GM21423 (cell line): Measurements from ENCODE around the gene JAKMIP2.
"Not testable (repeated sequence)": the region's sequence is repeated elsewhere in the genome, so short reads cannot be mapped to it uniquely, and the experiment has no call there.

Source experiments
- ATAC-seq: cut with Tn5 transposase; IDR thresholded peaks from one replicate; pipeline ENCODE4 v1.9.1; 2021; ENCODE audit warnings: mild to moderate bottlenecking, moderate library complexity; ENCODE audit not compliant: unreplicated experiment

Gene JAKMIP2

DNA sequence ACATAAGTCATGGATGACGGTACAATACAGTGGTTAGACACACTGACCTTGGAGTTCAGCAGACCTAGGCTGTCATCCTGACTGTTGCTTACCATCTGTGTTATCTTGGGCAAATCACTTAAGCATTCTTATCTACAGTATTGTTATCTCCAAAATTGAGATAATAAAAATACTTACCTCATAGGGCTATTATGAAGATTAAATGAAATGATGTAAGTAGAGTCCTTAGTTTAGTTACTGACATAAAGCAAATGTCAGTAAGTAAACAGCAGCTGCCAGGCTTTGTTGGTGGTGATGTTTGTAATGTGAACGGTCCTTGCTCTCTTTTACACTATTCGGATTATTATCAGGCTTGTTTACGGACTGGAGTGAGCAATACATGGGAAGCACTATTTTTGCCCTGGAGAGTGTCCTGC lies 165.3 kb downstream of the JAKMIP2 start:
- no peak for ATAC-seq

DNA sequence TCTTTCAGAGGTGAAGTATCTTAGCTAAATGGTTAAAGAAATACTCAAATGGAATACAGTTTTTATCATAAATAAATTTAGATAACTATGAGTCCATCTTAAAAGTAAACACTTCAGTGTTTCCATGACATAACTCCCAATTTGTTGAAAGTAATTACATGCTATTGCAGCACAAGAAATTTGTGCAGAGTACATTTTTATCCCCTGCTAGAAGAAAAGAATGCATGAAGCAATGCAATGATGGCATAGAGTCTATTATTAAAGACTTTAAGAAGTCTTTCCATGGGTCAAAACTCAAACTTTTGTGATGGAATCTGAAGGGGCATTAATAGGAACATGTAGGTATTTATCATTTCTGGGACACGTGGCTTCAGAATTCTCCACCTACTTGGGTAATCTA lies 166.1 kb downstream of the JAKMIP2 start:
- no peak for ATAC-seq

DNA sequence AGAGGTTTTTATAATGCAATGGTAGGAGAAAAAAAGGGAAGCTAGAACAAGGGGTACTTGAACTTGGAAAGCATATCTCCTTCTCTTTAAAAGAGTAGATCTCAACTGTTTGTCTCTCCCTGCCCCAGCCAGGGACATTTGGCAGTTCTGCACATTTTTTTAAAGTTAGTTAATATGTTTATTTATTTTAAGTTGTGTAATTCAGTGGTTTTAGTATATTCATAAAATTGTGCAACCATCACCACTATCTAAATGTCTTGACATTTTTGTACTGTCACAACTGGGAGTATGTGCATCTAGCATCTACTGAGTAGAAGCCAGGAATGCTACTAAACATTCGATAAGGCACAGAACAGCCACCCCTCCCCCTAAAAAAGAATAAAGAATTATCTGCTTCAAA lies 169.2 kb downstream of the JAKMIP2 start:
- no peak for ATAC-seq

DNA sequence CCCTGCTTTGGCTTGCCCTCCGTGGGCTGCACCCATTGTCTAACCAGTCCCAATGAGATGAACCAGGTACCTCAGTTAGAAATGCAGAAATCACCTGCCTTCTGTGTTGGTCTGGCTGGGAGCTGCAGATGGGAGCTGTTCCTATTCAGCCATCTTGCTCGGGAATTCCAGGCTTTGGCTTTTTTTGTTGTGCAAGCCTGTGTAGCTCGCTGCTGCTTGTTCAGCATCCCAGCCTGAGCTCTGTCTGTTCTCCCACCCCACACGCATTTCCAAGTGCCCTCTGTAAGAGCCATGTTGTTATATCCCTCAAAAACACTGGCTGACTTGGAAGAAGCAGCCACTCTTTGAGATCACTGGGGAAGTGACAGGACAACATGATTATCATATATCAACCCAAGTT lies 171.0 kb downstream of the JAKMIP2 start:
- ATAC-seq: no peak

- ATAC-seq: no peak
These were observed 171.7 kb downstream of the JAKMIP2 start for GRCh38 chr5:147610798-147611197.

DNA sequence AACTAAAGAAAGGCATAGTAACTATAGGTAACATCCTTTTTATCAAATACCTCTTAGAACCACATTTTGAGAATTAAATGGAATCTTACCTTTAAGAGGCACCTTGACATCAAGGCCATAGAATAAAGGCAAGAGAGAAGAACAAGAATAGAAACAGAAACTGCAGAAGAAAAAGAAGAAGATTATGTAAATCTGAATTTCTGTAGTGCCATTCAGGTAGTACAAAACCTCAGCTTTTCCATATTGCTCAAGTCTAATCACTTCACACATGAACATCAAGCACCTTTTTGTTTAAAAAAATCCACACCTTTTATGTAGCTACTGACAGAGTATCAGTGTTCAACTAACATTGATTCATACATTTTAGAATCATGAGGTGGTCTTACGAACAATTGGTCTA lies 180.9 kb downstream of the JAKMIP2 start:
- ATAC-seq: no peak

DNA sequence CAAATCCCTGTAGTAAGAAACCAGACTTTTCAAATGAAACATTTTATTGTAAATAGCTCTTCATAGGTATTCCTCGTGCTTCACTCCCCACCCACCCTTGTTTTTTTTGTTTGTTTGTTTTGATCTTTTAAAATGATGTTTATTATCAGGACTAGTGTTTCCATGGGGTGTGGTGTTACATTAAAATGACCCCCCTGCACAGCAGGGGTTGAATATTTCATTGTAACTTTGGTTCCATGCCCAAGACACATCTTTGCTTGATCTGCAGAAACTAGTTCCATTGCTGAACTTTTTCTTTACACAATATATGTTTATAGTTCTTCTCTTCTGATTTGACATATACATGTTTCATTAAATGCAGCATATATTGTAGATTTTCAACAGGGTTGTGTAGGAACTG lies 191.4 kb downstream of the JAKMIP2 start:
- no peak for ATAC-seq

DNA sequence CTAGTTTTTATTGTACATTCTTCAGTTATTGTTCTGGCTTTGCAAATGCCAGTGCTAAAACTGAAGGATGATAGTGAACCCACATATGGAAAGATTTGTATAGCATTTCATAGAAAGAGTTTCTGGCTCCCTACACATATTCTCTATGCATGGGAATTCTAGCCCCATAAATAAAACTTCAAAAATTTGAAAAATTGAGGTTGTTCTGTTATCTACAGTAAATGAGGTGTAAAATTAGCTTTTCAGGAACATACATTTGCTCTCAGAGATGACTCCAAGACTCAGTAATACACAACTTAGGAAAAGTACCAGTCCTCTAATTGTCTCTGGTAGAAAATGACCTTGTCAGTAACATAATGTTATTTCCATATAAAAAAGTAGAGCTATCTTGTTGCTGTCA lies 192.4 kb downstream of the JAKMIP2 start:
- ATAC-seq: no peak

GRCh38 chr5:147586832-147587231 lies 195.7 kb downstream of the JAKMIP2 start:
- ATAC-seq: no peak

DNA sequence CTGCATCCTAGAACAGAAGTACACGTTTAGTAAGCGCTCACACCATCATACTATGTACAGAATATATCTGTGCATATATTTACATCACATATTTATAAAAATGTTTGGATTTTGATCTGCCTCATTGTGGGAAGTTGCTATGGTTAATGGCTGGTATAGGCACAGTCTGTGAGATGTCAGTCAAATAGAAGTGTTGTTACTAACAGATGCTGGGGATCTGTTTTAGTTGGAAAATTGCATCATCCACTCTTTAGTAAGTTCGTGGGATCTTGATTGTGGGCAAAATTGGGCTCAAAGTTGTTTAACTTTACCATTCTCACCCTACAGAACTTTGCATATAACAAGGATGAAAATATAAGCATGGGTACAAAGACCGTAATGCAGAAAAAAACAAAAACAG lies 196.3 kb downstream of the JAKMIP2 start:
- ATAC-seq: no peak

DNA sequence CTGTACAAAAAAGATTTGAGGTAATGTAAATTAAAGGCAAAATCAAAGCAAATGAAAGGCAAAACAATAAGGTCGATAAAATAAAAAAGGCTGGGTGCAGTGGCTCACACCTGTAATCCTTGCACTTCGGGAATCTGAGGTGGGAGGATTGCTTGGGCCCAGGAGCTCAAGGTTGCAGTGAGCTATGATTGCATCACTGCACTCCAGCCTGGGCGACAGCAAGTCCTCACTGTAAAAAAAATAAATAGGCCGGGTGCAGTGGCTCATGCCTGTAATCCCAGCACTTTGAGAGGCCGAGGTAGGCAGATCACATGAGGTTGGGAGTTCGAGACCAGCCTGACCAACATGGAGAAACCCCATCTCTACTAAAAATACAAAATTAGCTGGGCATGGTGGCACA lies 200.3 kb downstream of the JAKMIP2 start:
- ATAC-seq: not testable (repeated sequence)

GRCh38 chr5:147580418-147580817 lies 202.1 kb downstream of the JAKMIP2 start:
- not testable (repeated sequence) for ATAC-seq

- ATAC-seq: no peak
These were observed 204.1 kb downstream of the JAKMIP2 start for GRCh38 chr5:147578228-147579024.

- ATAC-seq: no peak
These were observed 205.6 kb downstream of the JAKMIP2 start for GRCh38 chr5:147576646-147577535.

- ATAC-seq: no peak
These were observed 206.9 kb downstream of the JAKMIP2 start for GRCh38 chr5:147575598-147575997.

DNA sequence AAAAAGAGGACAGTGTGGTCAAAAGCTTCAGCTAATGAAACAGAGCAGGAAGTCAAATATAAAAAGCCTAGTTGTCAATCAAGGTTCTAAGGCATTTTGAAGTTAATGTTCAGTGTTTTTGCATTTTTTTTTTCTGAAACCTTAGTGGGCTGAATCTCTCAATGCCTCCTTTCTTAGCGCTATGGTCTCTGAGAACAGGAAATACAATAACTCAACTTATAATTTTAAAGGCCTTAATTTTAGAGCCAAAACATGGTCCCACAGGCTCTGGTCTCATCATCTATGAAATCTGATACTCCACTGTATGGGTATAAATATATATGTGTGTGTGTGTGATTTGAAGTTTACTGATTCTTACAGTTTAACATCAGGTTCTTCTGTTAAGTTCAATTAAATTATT lies 209.3 kb downstream of the JAKMIP2 start:
- no peak for ATAC-seq

- no peak for ATAC-seq
These were observed 213.7 kb downstream of the JAKMIP2 start for GRCh38 chr5:147568710-147569406.

- no peak for ATAC-seq
These were observed 214.5 kb downstream of the JAKMIP2 start for GRCh38 chr5:147567917-147568598.

GRCh38 chr5:147565524-147565923 lies 217.0 kb downstream of the JAKMIP2 start:
- ATAC-seq: no peak

DNA sequence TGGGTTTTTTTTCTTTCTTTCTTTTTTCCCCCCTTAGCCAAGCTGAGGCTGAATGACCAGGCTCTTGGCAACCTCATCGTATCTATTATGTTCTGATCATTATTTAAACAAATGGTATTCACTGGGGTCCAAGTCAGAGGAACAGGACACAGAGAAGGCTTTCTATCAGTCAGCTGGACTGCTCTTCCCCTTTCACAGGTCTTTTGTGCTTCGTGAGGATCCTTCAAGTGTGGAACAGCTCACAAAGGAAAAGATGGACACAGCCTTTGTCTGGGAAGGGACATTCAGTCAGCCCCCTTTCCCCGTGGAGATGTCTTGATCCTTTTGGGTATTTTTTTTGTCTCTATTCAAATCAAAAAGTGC lies 218.4 kb downstream of the JAKMIP2 start:
- no peak for ATAC-seq
